ENCODE results near the gene RIC8B.
"Not testable (repeated sequence)": the region's sequence is repeated elsewhere in the genome, so short reads cannot be mapped to it uniquely, and the experiment has no call there.

RIC8B gene, protein sequence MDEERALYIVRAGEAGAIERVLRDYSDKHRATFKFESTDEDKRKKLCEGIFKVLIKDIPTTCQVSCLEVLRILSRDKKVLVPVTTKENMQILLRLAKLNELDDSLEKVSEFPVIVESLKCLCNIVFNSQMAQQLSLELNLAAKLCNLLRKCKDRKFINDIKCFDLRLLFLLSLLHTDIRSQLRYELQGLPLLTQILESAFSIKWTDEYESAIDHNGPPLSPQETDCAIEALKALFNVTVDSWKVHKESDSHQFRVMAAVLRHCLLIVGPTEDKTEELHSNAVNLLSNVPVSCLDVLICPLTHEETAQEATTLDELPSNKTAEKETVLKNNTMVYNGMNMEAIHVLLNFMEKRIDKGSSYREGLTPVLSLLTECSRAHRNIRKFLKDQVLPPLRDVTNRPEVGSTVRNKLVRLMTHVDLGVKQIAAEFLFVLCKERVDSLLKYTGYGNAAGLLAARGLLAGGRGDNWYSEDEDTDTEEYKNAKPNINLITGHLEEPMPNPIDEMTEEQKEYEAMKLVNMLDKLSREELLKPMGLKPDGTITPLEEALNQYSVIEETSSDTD

DNA sequence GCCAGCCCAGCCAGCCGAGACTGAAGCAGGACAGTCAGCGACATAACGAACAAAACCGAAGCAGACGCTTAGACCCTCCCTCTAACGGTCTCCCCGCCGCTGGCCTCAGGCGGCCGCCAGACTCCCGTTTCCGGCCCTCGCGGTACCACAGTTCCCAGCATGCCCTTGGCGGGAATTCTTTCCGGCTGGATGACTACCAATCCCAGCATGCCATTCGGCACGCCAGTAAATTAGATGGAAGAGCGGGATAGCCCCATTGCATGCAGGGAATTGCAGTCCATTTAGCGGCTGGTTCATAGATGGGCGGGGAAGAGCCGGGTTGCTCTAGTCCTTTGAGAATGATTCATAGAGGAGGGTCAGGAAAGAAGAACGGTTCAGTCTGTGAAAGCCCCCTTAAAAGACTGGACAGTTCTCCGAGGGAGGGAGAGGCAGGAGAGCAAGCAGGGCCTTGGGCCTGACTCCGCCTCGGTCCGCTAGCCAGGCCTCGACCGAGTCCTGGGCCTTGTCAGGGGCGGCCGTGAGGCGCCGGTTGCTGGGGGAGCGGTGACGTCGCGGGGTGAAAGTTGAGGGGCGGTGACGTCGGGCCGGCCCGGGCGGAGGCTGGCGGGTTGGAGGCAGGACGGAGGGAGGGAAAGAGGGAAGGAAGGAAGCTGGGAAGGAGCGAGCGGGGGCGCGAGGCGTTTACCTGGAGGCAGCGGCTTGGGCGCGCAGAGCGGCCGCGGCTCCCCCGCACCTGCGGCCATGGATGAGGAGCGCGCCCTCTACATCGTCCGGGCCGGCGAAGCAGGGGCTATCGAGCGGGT lies at the start of gene RIC8B:
Gene RIC8B (plus strand): TSS at position 678 of the 803 bp plus-strand sequence. CDS start 64 bp downstream, at position 742.
- in situ Hi-C loops (cut with HindIII; ENCODE audit: low sequenced_read_pairs): no loop called here

DNA sequence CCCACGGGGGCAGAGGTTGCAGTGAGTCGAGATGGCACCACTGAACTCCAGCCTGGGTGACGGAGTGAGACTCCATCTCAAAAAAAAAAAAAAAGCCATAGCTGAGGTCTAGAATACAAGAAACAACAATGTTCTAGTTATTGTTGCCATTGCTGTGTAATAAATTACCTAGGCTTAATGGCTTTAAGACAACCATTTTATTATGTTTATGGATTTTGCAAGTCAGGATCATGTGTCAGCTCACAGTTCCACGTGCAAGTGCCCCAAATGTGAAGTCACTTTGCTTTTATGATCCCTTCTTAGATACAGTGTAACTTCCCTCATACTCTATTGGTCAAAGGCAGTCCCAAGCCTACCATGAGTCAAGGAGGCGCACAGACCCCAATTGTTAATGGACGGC lies 49.5 kb upstream of the RIC8B start:
- in situ Hi-C loops (cut with HindIII; ENCODE audit: low sequenced_read_pairs): no loop called here

DNA sequence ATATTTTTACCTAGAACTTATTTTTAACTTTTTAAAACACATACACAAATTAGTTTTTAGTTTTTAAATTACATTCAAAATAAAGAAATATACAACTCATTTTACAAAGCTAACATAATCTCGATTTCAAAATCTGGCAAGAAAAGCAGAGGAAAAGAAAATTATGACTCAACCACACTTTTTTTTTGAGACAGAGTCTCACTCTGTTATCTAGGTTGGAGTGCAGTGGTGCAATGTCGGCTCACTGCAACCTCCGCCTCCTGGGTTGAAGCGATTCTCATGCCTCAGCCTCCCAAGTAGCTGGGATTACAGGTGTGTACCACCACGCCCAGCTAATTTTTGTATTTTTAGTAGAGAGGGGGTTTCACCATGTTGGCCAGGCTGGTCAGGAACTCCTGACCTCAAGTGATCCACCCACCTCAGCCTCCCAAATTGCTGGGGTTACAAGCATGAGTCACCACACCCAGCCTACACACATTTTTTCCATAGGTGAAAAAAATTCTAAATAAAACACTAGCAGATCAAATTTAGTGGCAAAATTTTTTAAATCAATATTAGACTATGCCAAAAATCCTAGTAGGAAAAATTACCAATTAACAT lies 47.8 kb upstream of the RIC8B start:
- in situ Hi-C loops (cut with HindIII; ENCODE audit: low sequenced_read_pairs): not testable (repeated sequence)

DNA sequence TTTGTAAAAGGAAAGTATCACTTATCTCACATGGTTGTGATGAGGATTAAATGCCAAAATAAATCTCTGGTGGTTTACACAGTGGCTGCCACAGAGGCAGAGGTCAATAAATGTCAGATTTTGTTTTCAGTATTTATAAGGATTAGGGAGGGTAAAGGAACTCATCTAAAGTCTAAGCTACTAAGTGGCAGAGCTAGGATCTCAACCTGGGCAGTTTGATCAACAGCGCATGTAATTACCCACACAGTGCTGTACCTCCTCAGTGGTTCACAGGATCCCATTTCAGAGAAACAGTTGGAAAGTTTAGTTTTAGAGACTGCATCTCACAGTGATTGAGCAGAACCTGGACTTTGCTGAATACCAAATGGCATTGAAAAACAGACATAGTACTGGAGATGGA lies 44.9 kb upstream of the RIC8B start:
- in situ Hi-C loops (cut with HindIII; ENCODE audit: low sequenced_read_pairs): no loop called here

DNA sequence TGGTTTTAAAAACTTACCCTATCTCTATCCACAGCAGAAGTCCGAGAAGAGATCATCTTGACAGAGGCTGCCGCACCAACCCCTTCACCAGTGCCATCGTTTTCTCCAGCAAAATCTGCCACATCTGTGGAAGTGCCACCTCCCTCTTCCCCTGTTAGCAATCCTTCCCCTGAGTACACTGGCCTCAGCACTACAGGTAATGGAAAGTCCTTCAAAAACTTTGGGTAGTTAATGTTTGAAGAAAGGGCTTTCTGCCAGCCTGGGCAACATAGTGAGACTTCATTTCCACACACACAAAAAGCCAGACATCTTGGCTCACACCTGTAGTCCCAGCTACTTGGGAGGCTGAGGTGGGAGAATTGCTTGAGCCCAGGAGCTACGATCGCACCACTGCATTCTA lies 41.6 kb upstream of the RIC8B start:
- in situ Hi-C loops (cut with HindIII; ENCODE audit: low sequenced_read_pairs): no loop called here

DNA sequence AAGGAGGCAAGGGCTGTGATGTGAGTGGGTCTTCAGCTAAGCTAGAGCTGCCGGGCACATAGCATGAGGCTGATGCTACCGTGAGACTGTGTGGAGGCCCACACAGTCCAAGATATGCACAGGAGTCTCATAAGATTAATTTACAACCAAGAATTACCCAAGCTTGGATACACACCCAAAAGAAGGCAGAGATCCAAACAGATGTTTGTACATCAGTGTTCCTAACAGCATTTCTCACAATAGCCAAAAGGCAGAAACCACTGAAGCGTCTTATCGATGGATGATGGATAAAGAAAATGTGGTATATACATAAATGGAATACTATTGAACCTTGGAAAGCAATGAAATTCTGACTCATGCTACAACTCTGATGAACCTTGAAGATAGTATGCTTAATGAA lies 40.8 kb upstream of the RIC8B start:
- in situ Hi-C loops (cut with HindIII; ENCODE audit: low sequenced_read_pairs): no loop called here

DNA sequence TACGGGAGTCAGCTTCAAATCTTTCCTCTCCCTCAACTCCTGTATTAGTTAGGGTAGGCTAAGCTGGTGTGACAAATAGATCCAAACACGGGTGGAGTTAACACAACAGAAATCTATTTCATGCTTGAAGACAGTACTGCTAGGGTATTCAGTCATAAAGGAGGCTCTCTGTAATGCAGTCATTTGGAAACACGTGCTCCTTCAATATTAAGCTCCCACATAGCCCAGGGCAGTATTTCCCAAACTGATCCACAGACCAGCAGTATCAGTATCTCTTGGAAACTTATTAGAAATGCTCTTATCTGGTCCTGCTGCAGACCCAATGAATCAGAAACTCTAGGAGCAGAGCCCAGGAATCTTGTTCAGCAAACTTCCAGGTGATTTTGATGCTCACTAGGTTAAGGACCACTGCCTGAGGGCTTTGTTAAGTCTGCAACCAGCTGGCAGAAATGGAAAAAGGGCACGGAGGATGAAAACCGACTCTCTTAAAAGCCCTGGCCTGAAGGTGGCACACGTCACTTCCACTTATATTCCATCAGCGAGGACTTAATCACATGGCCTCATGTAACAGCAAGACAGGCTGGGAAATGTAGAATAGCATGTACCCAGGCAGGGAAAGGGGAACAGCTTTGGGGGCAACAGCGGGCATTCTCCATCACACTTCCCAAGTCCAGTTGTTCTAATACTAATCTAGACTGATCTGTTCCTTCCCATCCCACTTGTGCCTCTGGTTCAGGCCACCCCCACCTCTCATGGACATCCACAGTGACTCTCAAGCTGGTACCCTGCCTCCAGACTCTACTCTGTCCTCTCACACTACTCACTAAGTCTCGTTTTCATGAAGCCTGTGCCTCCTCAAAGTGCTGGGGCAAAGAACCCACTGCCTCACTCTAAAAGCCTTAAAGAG lies 38.2 kb upstream of the RIC8B start:
- in situ Hi-C loops (cut with HindIII; ENCODE audit: low sequenced_read_pairs): no loop called here

DNA sequence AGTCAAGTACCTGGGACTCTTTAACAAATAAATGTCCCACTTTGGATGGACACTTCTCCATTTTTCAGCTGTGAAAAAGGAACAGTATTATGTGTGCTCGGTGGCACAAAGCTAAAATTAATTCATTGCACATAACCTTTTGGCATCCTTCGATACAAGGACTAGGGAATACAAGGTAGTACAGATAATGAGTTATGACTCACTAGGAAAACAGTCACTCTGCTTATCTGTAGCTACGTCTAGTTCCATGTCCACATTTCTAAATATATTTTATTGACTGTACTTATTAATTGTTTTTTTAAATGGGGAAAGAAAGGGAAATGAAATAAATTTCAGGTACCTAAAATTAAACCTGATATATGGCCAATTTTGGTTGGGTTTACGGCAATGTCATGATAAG lies 35.2 kb upstream of the RIC8B start:
- in situ Hi-C loops (cut with HindIII; ENCODE audit: low sequenced_read_pairs): no loop called here

DNA sequence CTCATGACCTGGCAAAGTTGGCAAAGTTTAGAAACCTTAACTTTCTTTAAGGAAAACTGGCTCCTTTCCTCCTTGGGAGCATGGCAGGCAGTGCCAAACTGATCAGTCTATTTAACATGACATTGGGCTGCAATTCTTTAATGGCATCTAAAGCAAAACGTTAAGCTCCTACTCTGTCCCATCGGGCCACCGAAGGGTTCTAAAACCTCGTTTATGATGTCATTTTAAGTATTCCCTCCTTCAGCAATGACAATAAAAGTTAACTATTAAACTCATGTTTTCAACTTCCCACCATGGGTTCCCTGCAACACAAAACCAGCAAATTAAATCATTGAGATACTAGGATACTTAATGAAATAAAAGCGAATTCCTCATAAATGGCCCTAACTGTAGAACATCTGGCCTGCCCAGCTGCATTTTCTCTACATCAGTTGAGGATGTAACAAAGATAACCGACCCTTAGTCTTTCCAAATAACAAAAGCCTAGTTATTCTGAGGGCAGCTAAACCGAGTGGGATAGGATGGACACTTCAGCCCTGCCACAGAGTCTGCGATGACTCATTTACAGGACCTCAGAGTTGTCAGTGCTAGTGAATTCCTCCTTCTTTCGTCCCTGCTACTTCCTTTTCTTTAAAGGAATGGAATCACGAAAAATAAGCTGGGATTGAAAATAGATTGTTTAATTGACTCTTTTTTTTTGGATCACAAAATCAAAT lies 34.5 kb upstream of the RIC8B start:
- in situ Hi-C loops (cut with HindIII; ENCODE audit: low sequenced_read_pairs): no loop called here

DNA sequence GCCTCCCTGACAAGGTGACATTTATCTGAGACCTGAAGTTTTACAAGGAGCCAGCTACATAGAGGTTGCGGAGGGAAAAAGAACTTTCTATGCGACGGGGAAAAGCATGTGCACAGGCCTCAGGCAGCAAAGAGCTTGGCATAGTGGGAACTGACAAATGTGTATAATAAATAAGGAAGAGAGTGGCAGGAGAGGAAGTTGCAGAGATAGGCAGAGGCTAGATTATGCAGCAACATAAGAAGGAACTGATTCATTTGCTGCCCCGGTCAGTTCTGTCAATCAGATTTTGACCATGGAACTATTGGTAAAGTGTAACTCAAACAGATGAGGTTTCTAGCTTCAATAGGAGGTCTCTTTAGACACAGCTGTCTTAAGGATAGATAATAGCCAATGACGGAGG lies 33.7 kb upstream of the RIC8B start:
- in situ Hi-C loops (cut with HindIII; ENCODE audit: low sequenced_read_pairs): no loop called here

DNA sequence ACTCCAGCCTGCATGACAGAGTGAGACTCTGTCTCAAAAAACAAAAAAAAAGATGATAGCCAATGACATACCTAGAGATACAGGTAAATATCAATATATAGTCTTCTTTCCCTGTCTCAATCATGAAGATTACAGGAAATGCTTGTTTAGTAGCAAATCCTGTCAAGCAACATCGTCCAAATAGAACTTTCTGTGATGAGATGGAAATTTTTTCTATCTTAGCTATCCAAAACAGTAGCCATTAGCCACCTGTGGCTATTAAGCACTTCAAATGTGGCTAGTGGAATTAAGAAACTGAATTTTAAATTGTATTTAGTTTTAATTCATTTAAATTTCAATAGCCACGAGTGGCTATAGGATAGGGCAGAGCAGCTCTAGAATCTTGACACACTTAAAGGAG lies 33.2 kb upstream of the RIC8B start:
- in situ Hi-C loops (cut with HindIII; ENCODE audit: low sequenced_read_pairs): no loop called here

DNA sequence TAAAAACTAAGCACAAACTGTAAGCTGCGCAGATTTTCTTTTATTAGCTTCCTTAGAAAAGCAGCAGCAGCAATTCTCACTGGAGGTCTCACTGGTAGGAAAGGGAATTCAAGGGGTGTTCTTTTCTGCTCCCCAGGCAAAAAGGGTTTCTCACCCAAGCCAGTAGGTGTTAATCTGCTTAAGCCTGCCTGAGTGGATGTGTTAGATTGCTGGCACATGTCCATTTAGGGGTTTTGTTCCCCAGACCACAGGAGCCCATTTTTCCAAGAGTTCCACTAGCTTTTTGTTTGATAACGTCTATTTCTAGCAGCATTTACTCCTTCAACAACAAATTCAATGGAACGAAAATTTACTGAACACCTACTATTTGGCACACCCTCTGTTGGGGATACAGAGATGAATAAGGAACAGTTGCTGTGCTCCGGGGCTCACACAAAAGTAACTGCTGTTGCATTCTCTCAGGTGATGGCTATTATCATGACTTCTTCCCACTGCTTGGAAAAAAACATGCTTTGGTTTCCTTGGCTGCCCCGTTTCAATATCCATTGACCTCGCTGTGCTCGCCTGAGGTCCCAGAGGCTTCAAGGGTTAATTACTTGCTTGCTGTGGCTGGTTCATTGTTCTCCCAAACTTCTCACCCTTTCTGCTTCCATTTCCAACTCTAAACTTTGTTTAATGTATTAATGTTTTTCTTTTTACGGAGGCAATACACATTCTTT lies 31.1 kb upstream of the RIC8B start:
- in situ Hi-C loops (cut with HindIII; ENCODE audit: low sequenced_read_pairs): no loop called here

DNA sequence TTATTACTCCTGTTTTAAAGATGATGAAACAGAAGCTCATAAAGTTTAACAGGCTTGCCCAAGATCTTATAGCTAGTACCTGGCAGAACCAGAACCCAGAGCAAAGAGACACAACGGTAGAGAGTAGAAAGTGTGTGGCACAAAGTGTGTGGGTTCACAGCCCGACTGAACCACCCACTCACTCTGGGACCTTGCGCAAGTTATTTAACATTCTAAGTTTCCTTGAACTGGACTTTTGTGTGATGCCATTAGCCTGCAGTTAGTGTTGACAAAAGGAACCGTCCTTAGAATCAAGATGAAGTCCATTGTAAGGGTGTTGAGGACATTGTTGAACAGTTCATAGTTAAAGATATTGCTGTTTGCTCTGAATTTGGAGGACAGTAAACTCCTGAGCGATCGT lies 29.9 kb upstream of the RIC8B start:
- in situ Hi-C loops (cut with HindIII; ENCODE audit: low sequenced_read_pairs): no loop called here

DNA sequence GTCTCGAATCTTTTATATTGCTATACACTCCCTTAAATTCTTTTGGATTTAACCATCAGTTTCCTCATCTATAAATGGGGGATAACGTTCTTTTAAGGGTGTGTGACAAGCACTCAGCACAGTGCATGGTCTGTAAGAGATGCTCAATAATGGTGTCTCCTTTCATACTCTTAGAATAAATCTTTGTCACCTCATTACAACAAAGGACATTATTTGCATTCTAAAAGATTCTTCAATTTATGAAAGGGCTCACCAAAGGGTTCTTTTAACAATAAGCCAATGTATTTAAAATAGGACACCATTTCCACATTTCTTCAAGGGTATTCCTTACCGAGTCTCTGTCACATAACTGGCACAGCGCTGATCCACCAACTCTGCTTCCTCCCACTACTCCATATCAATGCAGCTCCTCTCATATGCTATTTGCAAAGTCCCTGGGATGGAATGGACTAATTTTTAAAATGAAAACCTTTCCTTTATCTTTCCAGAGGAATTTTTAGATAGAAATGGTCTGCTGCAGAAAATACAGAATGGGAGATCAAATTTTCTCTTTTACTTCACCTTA lies 29.2 kb upstream of the RIC8B start:
- in situ Hi-C loops (cut with HindIII; ENCODE audit: low sequenced_read_pairs): no loop called here

DNA sequence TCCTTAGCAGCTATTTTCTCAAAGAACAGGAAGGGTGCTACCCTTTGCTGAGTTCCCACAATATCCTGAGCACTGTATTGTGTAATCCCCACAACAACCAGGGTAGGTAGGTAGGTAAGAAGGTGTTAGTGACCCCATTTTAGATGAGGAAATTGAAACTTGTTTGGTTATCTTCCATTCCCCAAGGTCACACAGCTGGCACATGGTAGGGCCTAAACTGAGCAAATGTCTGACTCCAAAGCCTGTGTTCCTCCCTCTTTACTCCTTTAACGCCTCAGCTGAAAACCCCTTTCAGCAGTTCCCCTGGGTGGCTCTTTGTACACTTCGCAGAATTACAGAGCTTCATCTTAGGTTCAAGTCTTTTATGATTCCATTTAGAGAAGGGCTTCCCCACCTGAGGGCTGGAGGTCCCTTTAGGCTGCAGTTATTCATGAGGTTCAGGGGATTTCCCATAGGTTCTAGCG lies 26.5 kb upstream of the RIC8B start:
- in situ Hi-C loops (cut with HindIII; ENCODE audit: low sequenced_read_pairs): no loop called here

DNA sequence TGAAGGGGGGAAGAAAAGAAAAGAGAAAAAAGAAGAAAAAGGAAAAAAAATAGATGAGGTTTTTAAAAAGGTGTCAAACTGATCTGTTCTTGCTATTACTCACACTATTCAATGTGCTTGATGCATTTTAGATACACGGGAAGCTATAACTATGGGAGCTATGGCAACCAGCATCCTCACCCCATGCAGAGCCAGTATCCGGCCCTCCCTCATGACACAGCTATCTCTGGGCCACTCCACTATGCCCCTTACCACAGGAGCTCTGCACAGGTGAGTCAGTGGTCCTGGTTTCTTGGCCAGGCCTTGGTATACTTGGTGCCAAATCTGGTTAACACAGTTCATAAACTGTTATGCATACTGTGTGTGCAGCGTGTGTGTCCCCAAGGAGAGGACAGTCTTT lies 24.0 kb upstream of the RIC8B start:
- in situ Hi-C loops (cut with HindIII; ENCODE audit: low sequenced_read_pairs): no loop called here

DNA sequence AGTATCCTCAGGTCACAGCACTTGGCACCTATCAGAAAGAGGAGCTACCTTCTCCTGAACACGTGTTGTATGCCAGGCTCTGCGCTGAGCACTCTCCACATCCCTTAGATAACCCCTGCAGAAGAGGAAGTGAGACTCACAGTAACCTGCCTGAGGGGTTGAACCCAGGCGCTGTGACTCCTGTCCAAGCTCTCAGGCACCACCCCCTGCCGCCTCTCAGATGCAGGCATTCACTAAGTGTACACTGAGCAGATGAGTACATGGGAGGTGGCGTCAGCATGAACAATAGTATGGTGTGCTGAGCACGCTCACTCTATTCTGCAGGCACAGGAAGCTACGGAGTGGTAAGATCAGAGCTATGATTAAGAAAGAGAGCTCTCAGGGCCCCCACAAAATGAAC lies 21.0 kb upstream of the RIC8B start:
- in situ Hi-C loops (cut with HindIII; ENCODE audit: low sequenced_read_pairs): no loop called here

DNA sequence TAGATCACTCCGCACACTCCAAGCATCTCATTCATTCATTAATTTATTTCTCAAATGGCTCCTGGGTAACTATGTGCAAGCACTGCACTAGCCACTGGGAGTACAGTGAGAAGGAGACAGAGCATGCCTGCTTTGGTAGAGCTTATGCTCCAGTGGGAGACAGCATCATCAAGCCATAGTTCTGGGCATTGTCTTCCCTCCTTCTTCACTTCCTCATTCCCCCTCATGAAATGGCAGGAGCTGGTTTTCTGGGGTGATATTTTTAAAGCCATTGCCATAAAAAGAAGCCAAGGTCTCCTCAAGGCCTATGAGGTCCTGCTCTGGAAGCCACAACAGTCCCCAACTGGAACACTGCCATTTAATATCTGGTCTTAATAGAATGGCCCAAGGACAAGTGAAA lies 20.2 kb upstream of the RIC8B start:
- in situ Hi-C loops (cut with HindIII; ENCODE audit: low sequenced_read_pairs): no loop called here
